ENCODE data around the gene HDGF.

HDGF gene

GRCh38 chr1:156692925-156693847 lies 58.3 kb downstream of the HDGF start:
- DNase-seq: no peak

GRCh38 chr1:156692441-156692924 lies 59.0 kb downstream of the HDGF start:
- DNase-seq: no peak
